IMR-90 (cell line): ENCODE results near the gene CLDN15. TPM values are rescaled to one million over a fixed set of nuclear protein-coding genes. Genes with fewer than 3 reads are reported as not detected.

ENCODE experiments used
- ATAC-seq: fragments of 200-7000 bp; cut with Tn5 transposase; 2 replicates; pipeline ENCODE4 v1.9.1; 2020; ENCODE audit warnings: low read depth, mild to moderate bottlenecking, moderate library complexity
- BruUV-seq: library from RNA; stranded (reverse); fragments of 400-500 nt; replicated peaks from 2 replicates; lab custom pipeline; 2021; lab: Mats Ljungman, UMichigan
- CTCF ChIA-PET: fragments of 300-600 bp; formaldehyde crosslinking; extraction: SDS; loops from one replicate; lab custom pipeline; 2021; ENCODE audit warnings: antibody characterized with exemption; lab: Yijun Ruan, JAX
- POLR2A ChIA-PET: fragments of 300-600 bp; sonication (Branson Sonifier 250); formaldehyde crosslinking; loops from one replicate; lab custom pipeline; 2022; ENCODE audit warnings: antibody characterized with exemption; ENCODE audit not compliant: unreplicated experiment; lab: Charles Lee
- DNase-seq: peaks from one replicate; pipeline ENCODE4 v3.0.0; 2013
- H2AFZ ChIP-seq: replicated peaks from 2 replicates; pipeline ENCODE3; 2013; ENCODE audit warnings: low read length, mild to moderate bottlenecking; ENCODE audit not compliant: poor library complexity
- H2AK5ac ChIP-seq: 2 replicates; pipeline ENCODE4 v1.6.1; 2013; ENCODE audit warnings: low read depth, low read length, inconsistent platforms
- H2AK9ac ChIP-seq: replicated peaks from 2 replicates; pipeline ENCODE3; 2013; ENCODE audit warnings: mild to moderate bottlenecking, low read depth, low read length, moderate library complexity; ENCODE audit not compliant: poor library complexity
- H2BK120ac ChIP-seq: 2 replicates; pipeline ENCODE4 v1.6.1; 2013; ENCODE audit warnings: low read depth, low read length, inconsistent platforms
- H2BK15ac ChIP-seq: 3 replicates; pipeline ENCODE4 v1.6.1; 2013; ENCODE audit warnings: low read depth, low read length, inconsistent platforms
- H2BK20ac ChIP-seq: 2 replicates; pipeline ENCODE4 v1.6.1; 2013; ENCODE audit warnings: low read depth, mild to moderate bottlenecking, inconsistent platforms, low read length, moderate library complexity
- H2BK5ac ChIP-seq: 2 replicates; pipeline ENCODE4 v1.6.1; 2013; ENCODE audit warnings: mild to moderate bottlenecking, low read depth, low read length, inconsistent platforms; ENCODE audit not compliant: poor library complexity, severe bottlenecking
- H3K14ac ChIP-seq: replicated peaks from 2 replicates; pipeline ENCODE4 v1.6.1; 2013; ENCODE audit warnings: low read depth, low read length, inconsistent platforms
- H3K18ac ChIP-seq: 2 replicates; pipeline ENCODE4 v1.6.1; 2013; ENCODE audit warnings: low read depth, low read length, control low read depth
- H3K23ac ChIP-seq: 2 replicates; pipeline ENCODE4 v1.6.1; 2013; ENCODE audit warnings: low read depth, low read length, inconsistent platforms
- H3K27ac ChIP-seq: 2 replicates; pipeline ENCODE4 v1.5.1; 2013; ENCODE audit warnings: mild to moderate bottlenecking, control low read depth, low read length; ENCODE audit not compliant: insufficient read depth
- H3K27me3 ChIP-seq: 2 replicates; pipeline ENCODE4 v1.6.1; 2013; ENCODE audit warnings: low read length; ENCODE audit not compliant: control insufficient read depth, insufficient read depth
- H3K36me3 ChIP-seq: 2 replicates; pipeline ENCODE4 v1.6.1; 2013; ENCODE audit warnings: low read length, mixed read lengths; ENCODE audit not compliant: control insufficient read depth, insufficient read depth
- H3K4ac ChIP-seq: 2 replicates; pipeline ENCODE4 v1.6.1; 2013; ENCODE audit warnings: low read depth, low read length, inconsistent platforms
- H3K4me1 ChIP-seq: 2 replicates; pipeline ENCODE4 v1.6.1; 2013; ENCODE audit warnings: low read length, mixed read lengths; ENCODE audit not compliant: control insufficient read depth, insufficient read depth
- H3K4me2 ChIP-seq: 2 replicates; pipeline ENCODE4 v1.6.1; 2013; ENCODE audit warnings: low read depth, mild to moderate bottlenecking, control low read depth, low read length, moderate library complexity
- H3K4me3 ChIP-seq: 2 replicates; pipeline ENCODE4 v1.5.1; 2013; ENCODE audit warnings: low read depth, mild to moderate bottlenecking, control low read depth, low read length, moderate library complexity; ENCODE audit not compliant: insufficient read depth
- H3K56ac ChIP-seq: 2 replicates; pipeline ENCODE4 v1.6.1; 2013; ENCODE audit warnings: low read length, inconsistent platforms; ENCODE audit not compliant: insufficient read depth; ENCODE audit errors: extremely low read depth
- H3K79me1 ChIP-seq, 2 experiments: 2 replicates each; pipeline ENCODE4 v1.6.1; 2013; ENCODE audit warnings: low read length in 2 of 2, inconsistent platforms in 1 of 2, low read depth in 1 of 2
- H3K9ac ChIP-seq: 2 replicates; pipeline ENCODE4 v1.6.1; 2013; ENCODE audit warnings: low read depth, low read length, control low read depth
- H3K9me1 ChIP-seq: 2 replicates; pipeline ENCODE4 v1.6.1; 2013; ENCODE audit warnings: low read length, inconsistent platforms; ENCODE audit not compliant: insufficient read depth
- H3K9me3 ChIP-seq: 2 replicates; pipeline ENCODE4 v1.6.1; 2013; ENCODE audit warnings: low read length; ENCODE audit not compliant: control insufficient read depth, insufficient read depth
- H4K20me1 ChIP-seq: 2 replicates; pipeline ENCODE4 v1.6.1; 2013; ENCODE audit warnings: low read length, inconsistent platforms; ENCODE audit not compliant: insufficient read depth
- H4K5ac ChIP-seq: 2 replicates; pipeline ENCODE4 v1.6.1; 2013; ENCODE audit warnings: mild to moderate bottlenecking, low read depth, low read length, control low read depth
- H4K8ac ChIP-seq, 2 experiments: 2 replicates each; pipeline ENCODE4 v1.6.1; 2013; ENCODE audit warnings: low read depth in 2 of 2, low read length in 2 of 2, control low read depth in 1 of 2, inconsistent platforms in 1 of 2
- H4K91ac ChIP-seq: 2 replicates; pipeline ENCODE4 v1.6.1; 2013; ENCODE audit warnings: low read depth, low read length, inconsistent platforms; ENCODE audit not compliant: insufficient read depth
- CHD1 ChIP-seq: IDR thresholded peaks from 2 replicates; pipeline ENCODE4 v1.6.1; 2012; ENCODE audit warnings: low read depth, low read length, improper control_type of control experiment
- RFX5 ChIP-seq: IDR thresholded peaks from 2 replicates; pipeline ENCODE4 v1.8.0; 2012; ENCODE audit warnings: low read depth, mild to moderate bottlenecking, low read length, moderate library complexity
- WGBS, 2 experiments: methylation state at CpG; one replicate each; pipeline versions ENCODE4 v1.1.5 to v1.1.7; 2013; ENCODE audit warnings: missing lambda C conversion rate in 2 of 2; ENCODE audit not compliant: insufficient read length in 1 of 2; ENCODE audit errors: extremely low coverage in 2 of 2; 5-methylcytosine and 5-hydroxymethylcytosine counted together
- dilution Hi-C: fragments of 300-500 bp; cut with HindIII; formaldehyde crosslinking; loops from one replicate; pipeline ENCODE4 v1.14.3; 2018; ENCODE audit warnings: low sequenced_read_pairs; ENCODE audit not compliant: unreplicated experiment
- in situ Hi-C: fragments of 300-500 bp; cut with MboI; formaldehyde crosslinking; loops from 3 replicates; pipeline ENCODE4 v1.14.3; 2019; ENCODE audit warnings: low sequenced_read_pairs, inconsistent platforms, mixed read lengths
- intact Hi-C: fragments of 100-400 bp; cut with micrococcal nuclease; formaldehyde crosslinking; loops from 2 replicates; pipeline ENCODE4 v1.10.0; 2022
- polyA plus RNA-seq, 3 experiments: library from polyadenylated mRNA; depleted of rRNA; stranded (reverse); fragments of >200 nt; gene quantifications; 2 replicates each; pipeline ENCODE4 v1.2.3, GENCODE V29; 2012; ENCODE audit warnings: low replicate concordance in 1 of 3
- total RNA-seq: library from RNA; depleted of rRNA; stranded (reverse); fragments of >200 nt; gene quantifications from 2 replicates; pipeline ENCODE4 v1.2.3, GENCODE V29; 2012

The CLDN15 gene
- total and polyA plus RNA-seq, 2 of the 4 experiments (the other 2 are of a cell fraction) = 0.72 to 5.4 TPM

GRCh38 chr7:101241443-101242349 is 4.1 kb upstream of the CLDN15 start (continued):
- no peak for TF ChIP-seq CHD1

- Histone ChIP-seq H3K36me3 (peaks cover 34% of the 10 kb centered on the region), H4K20me1 (peaks cover 21% of the 10 kb centered on the region), H3K4me2 (no peak overlapping the region), H3K9ac (no peak overlapping the region), H3K4me3 (no peak overlapping the region), H4K8ac (no peak overlapping the region), H3K4ac (no peak overlapping the region), H2AK9ac (no peak overlapping the region), H2AK5ac (no peak overlapping the region), H2AFZ (no peak overlapping the region), H3K4me1 (peaks cover 10% of the 10 kb centered on the region), H3K27me3 (no peaks in the 10 kb centered on the region), H3K9me3 (no peaks in the 10 kb centered on the region), H3K9me1 (no peaks in the 10 kb centered on the region; the same call in 1 of the 2 replicates), H3K14ac (no peak overlapping the region), H2BK120ac (no peak overlapping the region), H4K91ac (no peak overlapping the region), H3K27ac (no peak overlapping the region), H2BK5ac (no peak overlapping the region), H3K18ac (no peak overlapping the region), H3K79me1 (peaks cover 21 to 56% of the 10 kb centered on the region in 2 experiments), H4K5ac (no peak overlapping the region), H2BK20ac (no peak overlapping the region), H3K56ac (0 out of 2 replicates have a peak overlapping the region, but pooled peaks have one; percentile 1), H3K23ac (no peak overlapping the region), H2BK15ac (no peak overlapping the region)
- 98% methylated on average over 10 of the region's 12 CpGs; no CpG with 5 or more reads in 1 of the 2 experiments for WGBS, 2 experiments
- CTCF ChIA-PET = no interaction called here
- dilution Hi-C loops (no loop called here), intact Hi-C loops (no loop called here), in situ Hi-C loops (no loop called here)
- no peak for TF ChIP-seq RFX5
- BruUV-seq = no TSS peak
- ATAC-seq = no peak
- POLR2A ChIA-PET = no interaction called here
- no peak for DNase-seq
These were observed 3.4 kb upstream of the CLDN15 start for GRCh38 chr7:101241015-101241363.
